ENCODE results near the gene INPP5A. TPM values are rescaled to one million over a fixed set of nuclear protein-coding genes. Genes with fewer than 3 reads are reported as not detected.

Gene INPP5A
- total RNA-seq, 2 donors from 2014 or later = 20.7 to 26.7 TPM

- WGBS, 2 experiments (ENCODE audit: insufficient coverage in 1 of 2, insufficient read length in 1 of 2) = 94 to 97% methylated on average over 10 to 11 of the region's 11 CpGs
Observed at GRCh38 chr10:132642732-132643008, 105.1 kb downstream of the INPP5A start.

GRCh38 chr10:132643709-132644526, 106.3 kb downstream of the INPP5A start:
- Mint-ChIP-seq H3K4me3 (no peak overlapping the region), H3K27ac (no peak overlapping the region), H3K9me3 (peaks cover 3% of the 10 kb centered on the region), H3K36me3 (ENCODE audit: low read depth) (no peaks in the 10 kb centered on the region), H3K27me3 (ENCODE audit: insufficient read depth) (peaks cover 2% of the 10 kb centered on the region), H3K4me1 (peaks cover 5% of the 10 kb centered on the region)
- H3K9me3 ChIP-seq (ENCODE audit: control insufficient read depth, low read length) = peaks cover 4% of the 10 kb centered on the region
- H3K27me3 ChIP-seq (ENCODE audit: control insufficient read depth, insufficient read depth, low read length, poor library complexity, severe bottlenecking) = no peaks in the 10 kb centered on the region
- no peak for TF ChIP-seq CTCF (conservative IDR thresholded peaks at IDR 0.05)
- H3K27ac ChIP-seq (ENCODE audit: low read depth, low read length) = no peak overlapping the region
- no peak overlapping the region for H3K9ac ChIP-seq (ENCODE audit: extremely low read depth, low read length, poor library complexity, severe bottlenecking)
- no peak overlapping the region for H3K4me3 ChIP-seq (ENCODE audit: low read length)
- 87 to 92% methylated on average over 21 to 35 of the region's 35 CpGs for WGBS, 2 experiments (ENCODE audit: insufficient coverage in 1 of 2, insufficient read length in 1 of 2)
- DNase-seq = peak; percentile 54
- peaks cover 3% of the 10 kb centered on the region for H3K4me1 ChIP-seq (ENCODE audit: control insufficient read depth, insufficient read depth, low read length)
- no peaks in the 10 kb centered on the region for H3K36me3 ChIP-seq (ENCODE audit: control insufficient read depth, insufficient read depth, low read length)

More at GRCh38 chr10:132642732-132643008, 105.1 kb downstream of the INPP5A start:
- Histone ChIP-seq H3K27me3 (ENCODE audit: control insufficient read depth, insufficient read depth, low read length, poor library complexity, severe bottlenecking) (no peaks in the 10 kb centered on the region), H3K27ac (ENCODE audit: low read depth, low read length) (no peak overlapping the region), H3K9me3 (ENCODE audit: control insufficient read depth, low read length) (peaks cover 4% of the 10 kb centered on the region), H3K36me3 (ENCODE audit: control insufficient read depth, insufficient read depth, low read length) (no peaks in the 10 kb centered on the region), H3K9ac (ENCODE audit: extremely low read depth, low read length, poor library complexity, severe bottlenecking) (no peak overlapping the region), H3K4me1 (ENCODE audit: control insufficient read depth, insufficient read depth, low read length) (no peaks in the 10 kb centered on the region), H3K4me3 (ENCODE audit: low read length) (no peak overlapping the region)
- peaks cover 3% of the 10 kb centered on the region for H3K9me3 Mint-ChIP-seq
- H3K4me3 Mint-ChIP-seq = no peak overlapping the region
- H3K27ac Mint-ChIP-seq = no peak overlapping the region
- peak; percentile 15 for DNase-seq
- peaks cover 2% of the 10 kb centered on the region for H3K27me3 Mint-ChIP-seq (ENCODE audit: insufficient read depth)
- TF ChIP-seq CTCF (conservative IDR thresholded peaks at IDR 0.05) = no peak
- H3K36me3 Mint-ChIP-seq (ENCODE audit: low read depth) = no peaks in the 10 kb centered on the region
- H3K4me1 Mint-ChIP-seq = no peaks in the 10 kb centered on the region

GRCh38 chr10:132644527-132645246, 107.1 kb downstream of the INPP5A start:
- Mint-ChIP-seq H3K4me3 (no peak overlapping the region), H3K4me1 (peaks cover 5% of the 10 kb centered on the region), H3K36me3 (ENCODE audit: low read depth) (no peaks in the 10 kb centered on the region), H3K27ac (peak overlapping the region; percentile 22), H3K9me3 (peaks cover 1% of the 10 kb centered on the region), H3K27me3 (ENCODE audit: insufficient read depth) (peaks cover 2% of the 10 kb centered on the region)
- no peak overlapping the region for H3K9ac ChIP-seq (ENCODE audit: extremely low read depth, low read length, poor library complexity, severe bottlenecking)
- WGBS, 2 experiments (ENCODE audit: insufficient coverage in 1 of 2, insufficient read length in 1 of 2) = 95 to 97% methylated on average over 21 to 30 of the region's 30 CpGs
- no peaks in the 10 kb centered on the region for H3K27me3 ChIP-seq (ENCODE audit: control insufficient read depth, insufficient read depth, low read length, poor library complexity, severe bottlenecking)
- H3K36me3 ChIP-seq (ENCODE audit: control insufficient read depth, insufficient read depth, low read length) = no peaks in the 10 kb centered on the region
- DNase-seq = peak; percentile 34
- no peak for TF ChIP-seq CTCF (conservative IDR thresholded peaks at IDR 0.05)
- H3K4me1 ChIP-seq (ENCODE audit: control insufficient read depth, insufficient read depth, low read length) = peaks cover 3% of the 10 kb centered on the region
- no peak overlapping the region for H3K27ac ChIP-seq (ENCODE audit: low read depth, low read length)
- no peaks in the 10 kb centered on the region for H3K9me3 ChIP-seq (ENCODE audit: control insufficient read depth, low read length)
- no peak overlapping the region for H3K4me3 ChIP-seq (ENCODE audit: low read length)
